ENCODE measurements around the gene UBE2QL1. TPM values are rescaled to one million over a fixed set of nuclear protein-coding genes. Genes with fewer than 3 reads are reported as not detected.

The UBE2QL1 gene
- total and polyA plus RNA-seq, 4 donors = 0.02 to 0.51 (median 0.09) TPM

- WGBS, 2 donors = 73 to 82% methylated on average over 10 of the region's 10 CpGs
- H3K27me3 ChIP-seq (ENCODE audit: control insufficient read depth in 3 of 3, insufficient read depth in 3 of 3, low read length in 2 of 3) = peaks cover 0 to 8% (median 3%) of the 10 kb centered on the region in 3 donors
- no peak for DNase-seq
- no peaks in the 10 kb centered on the region for H3K36me3 ChIP-seq (ENCODE audit: control insufficient read depth in 4 of 4, insufficient read depth in 4 of 4, low read length in 4 of 4)
- H3K4me3 ChIP-seq = no peak overlapping the region
- TF ChIP-seq, protein P1, sequence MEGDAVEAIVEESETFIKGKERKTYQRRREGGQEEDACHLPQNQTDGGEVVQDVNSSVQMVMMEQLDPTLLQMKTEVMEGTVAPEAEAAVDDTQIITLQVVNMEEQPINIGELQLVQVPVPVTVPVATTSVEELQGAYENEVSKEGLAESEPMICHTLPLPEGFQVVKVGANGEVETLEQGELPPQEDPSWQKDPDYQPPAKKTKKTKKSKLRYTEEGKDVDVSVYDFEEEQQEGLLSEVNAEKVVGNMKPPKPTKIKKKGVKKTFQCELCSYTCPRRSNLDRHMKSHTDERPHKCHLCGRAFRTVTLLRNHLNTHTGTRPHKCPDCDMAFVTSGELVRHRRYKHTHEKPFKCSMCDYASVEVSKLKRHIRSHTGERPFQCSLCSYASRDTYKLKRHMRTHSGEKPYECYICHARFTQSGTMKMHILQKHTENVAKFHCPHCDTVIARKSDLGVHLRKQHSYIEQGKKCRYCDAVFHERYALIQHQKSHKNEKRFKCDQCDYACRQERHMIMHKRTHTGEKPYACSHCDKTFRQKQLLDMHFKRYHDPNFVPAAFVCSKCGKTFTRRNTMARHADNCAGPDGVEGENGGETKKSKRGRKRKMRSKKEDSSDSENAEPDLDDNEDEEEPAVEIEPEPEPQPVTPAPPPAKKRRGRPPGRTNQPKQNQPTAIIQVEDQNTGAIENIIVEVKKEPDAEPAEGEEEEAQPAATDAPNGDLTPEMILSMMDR (IDR thresholded peaks at IDR 0.05; ENCODE audit: control extremely low read depth, extremely low read depth) = no peak
- H3K9me3 ChIP-seq (ENCODE audit: control insufficient read depth in 4 of 4, insufficient read depth in 3 of 4, low read length in 3 of 4) = peaks cover 0 to 7% (median 0%) of the 10 kb centered on the region in 4 donors
- no peak overlapping the region for H3K9ac ChIP-seq (ENCODE audit: insufficient read depth in 1 of 2, low read length in 2 of 2)
- H3K4me1 ChIP-seq (ENCODE audit: control insufficient read depth in 5 of 5, insufficient read depth in 5 of 5, low read length in 5 of 5) = peaks cover 0 to 4% (median 0%) of the 10 kb centered on the region in 5 donors
- no peak for ATAC-seq (ENCODE audit: insufficient read depth, low FRiP score)
- peak overlapping the region in 1 of 2 donors; percentile 76 for H3K27ac ChIP-seq (ENCODE audit: low read depth in 1 of 2, low read length in 1 of 2)
These were observed 18.1 kb upstream of the UBE2QL1 start for GRCh38 chr5:6430418-6431028.

- WGBS, 2 donors = 71 to 82% methylated on average over 6 of the region's 6 CpGs
- peaks cover 0 to 10% (median 3%) of the 10 kb centered on the region in 3 donors for H3K27me3 ChIP-seq (ENCODE audit: control insufficient read depth in 3 of 3, insufficient read depth in 3 of 3, low read length in 2 of 3)
- H3K4me3 ChIP-seq = no peak overlapping the region
- TF ChIP-seq, protein P1 (IDR thresholded peaks at IDR 0.05; ENCODE audit: control extremely low read depth, extremely low read depth) = no peak
- H3K9me3 ChIP-seq (ENCODE audit: control insufficient read depth in 4 of 4, insufficient read depth in 3 of 4, low read length in 3 of 4) = peaks cover 0 to 7% (median 0%) of the 10 kb centered on the region in 4 donors
- peak overlapping the region in 1 of 2 donors; percentile 76 for H3K27ac ChIP-seq (ENCODE audit: low read depth in 1 of 2, low read length in 1 of 2)
- peaks cover 0 to 4% (median 0%) of the 10 kb centered on the region in 5 donors for H3K4me1 ChIP-seq (ENCODE audit: control insufficient read depth in 5 of 5, insufficient read depth in 5 of 5, low read length in 5 of 5)
- no peaks in the 10 kb centered on the region for H3K36me3 ChIP-seq (ENCODE audit: control insufficient read depth in 4 of 4, insufficient read depth in 4 of 4, low read length in 4 of 4)
- DNase-seq = no peak
- H3K9ac ChIP-seq (ENCODE audit: insufficient read depth in 1 of 2, low read length in 2 of 2) = no peak overlapping the region
- ATAC-seq (ENCODE audit: insufficient read depth, low FRiP score) = no peak
These were observed 17.2 kb upstream of the UBE2QL1 start for GRCh38 chr5:6431214-6432195.

GRCh38 chr5:6432206-6432605 is 16.5 kb upstream of the UBE2QL1 start:
- H3K4me3 ChIP-seq = no peak overlapping the region
- H3K4me1 ChIP-seq (ENCODE audit: control insufficient read depth in 5 of 5, insufficient read depth in 5 of 5, low read length in 5 of 5) = peaks cover 0 to 4% (median 0%) of the 10 kb centered on the region in 5 donors
- peaks cover 0 to 10% (median 3%) of the 10 kb centered on the region in 3 donors for H3K27me3 ChIP-seq (ENCODE audit: control insufficient read depth in 3 of 3, insufficient read depth in 3 of 3, low read length in 2 of 3)
- no peaks in the 10 kb centered on the region for H3K36me3 ChIP-seq (ENCODE audit: control insufficient read depth in 4 of 4, insufficient read depth in 4 of 4, low read length in 4 of 4)
- ATAC-seq (ENCODE audit: insufficient read depth, low FRiP score) (no peak), DNase-seq (no peak)
- peaks cover 0 to 7% (median 0%) of the 10 kb centered on the region in 4 donors for H3K9me3 ChIP-seq (ENCODE audit: control insufficient read depth in 4 of 4, insufficient read depth in 3 of 4, low read length in 3 of 4)
- TF ChIP-seq, protein P1 (IDR thresholded peaks at IDR 0.05; ENCODE audit: control extremely low read depth, extremely low read depth) = no peak
- no peak overlapping the region for H3K9ac ChIP-seq (ENCODE audit: insufficient read depth in 1 of 2, low read length in 2 of 2)
- peak overlapping the region in 1 of 2 donors; percentile 76 for H3K27ac ChIP-seq (ENCODE audit: low read depth in 1 of 2, low read length in 1 of 2)
- 69 to 82% methylated on average over 9 of the region's 9 CpGs for WGBS, 2 donors
